ENCODE results near the gene DLX2. TPM values are rescaled to one million over a fixed set of nuclear protein-coding genes. Genes with fewer than 3 reads are reported as not detected.
"Not testable (repeated sequence)": the region's sequence is repeated elsewhere in the genome, so short reads cannot be mapped to it uniquely, and the experiment has no call there.

DLX2 gene
- polyA plus RNA-seq, 3 donors from 2014 or later: 0.10 to 0.37 TPM; not detected in 1

DNA sequence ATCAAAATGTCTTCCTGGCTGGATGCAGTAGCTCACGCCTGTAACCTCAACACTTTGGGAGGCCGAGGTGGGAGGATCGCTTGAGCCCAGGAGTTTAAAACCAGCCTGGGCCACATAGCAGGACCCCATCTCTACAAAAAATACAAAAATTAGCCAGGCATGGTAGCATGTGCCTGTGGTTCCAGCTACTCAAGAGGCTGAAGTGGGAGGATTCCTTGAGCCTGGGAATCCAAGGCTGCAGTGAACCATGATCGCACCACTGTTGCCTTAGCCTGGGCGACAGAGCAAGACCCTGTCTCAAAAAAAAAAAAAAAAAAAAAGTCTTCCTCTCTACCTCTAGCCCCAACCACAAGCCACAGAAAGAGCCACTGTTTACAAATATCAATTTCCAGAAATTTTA lies 42.6 kb downstream of the DLX2 start:
- not testable (repeated sequence) for H3K4me1 Mint-ChIP-seq; H3K27ac Mint-ChIP-seq; H3K9me3 Mint-ChIP-seq; DNase-seq; H3K27me3 Mint-ChIP-seq (ENCODE audit: low read depth in 3 of 3); H3K4me3 Mint-ChIP-seq
- H3K36me3 Mint-ChIP-seq: peaks cover 4 to 11% (median 5%) of the 10 kb centered on the region in 3 donors

DNA sequence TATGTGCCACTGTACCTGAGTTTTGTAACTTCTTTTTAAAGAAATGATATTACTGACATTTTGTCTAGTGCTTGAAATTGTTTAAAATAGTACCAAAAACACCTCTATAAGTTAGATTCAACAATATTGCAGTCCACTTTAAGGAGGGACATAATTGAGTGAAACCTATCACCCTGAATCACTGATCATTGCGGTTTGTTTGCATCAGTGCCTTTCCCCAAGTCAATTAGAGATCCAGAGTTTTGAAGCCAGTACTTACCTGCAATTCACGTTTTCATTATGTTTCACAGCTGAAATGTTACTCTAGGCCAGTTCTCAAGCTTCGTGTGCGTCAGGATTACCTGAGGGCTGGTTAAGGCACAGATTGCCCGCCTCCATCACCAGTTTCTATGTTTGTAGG lies 44.0 kb downstream of the DLX2 start:
- H3K9me3 Mint-ChIP-seq: no peaks in the 10 kb centered on the region
- no peak overlapping the region for H3K4me3 Mint-ChIP-seq
- peaks cover 0 to 5% (median 2%) of the 10 kb centered on the region in 3 donors for H3K27me3 Mint-ChIP-seq (ENCODE audit: low read depth in 3 of 3)
- H3K27ac Mint-ChIP-seq: no peak overlapping the region
- peaks cover 3 to 11% (median 4%) of the 10 kb centered on the region in 3 donors for H3K36me3 Mint-ChIP-seq
- DNase-seq: no peak
- no peaks in the 10 kb centered on the region for H3K4me1 Mint-ChIP-seq

DNA sequence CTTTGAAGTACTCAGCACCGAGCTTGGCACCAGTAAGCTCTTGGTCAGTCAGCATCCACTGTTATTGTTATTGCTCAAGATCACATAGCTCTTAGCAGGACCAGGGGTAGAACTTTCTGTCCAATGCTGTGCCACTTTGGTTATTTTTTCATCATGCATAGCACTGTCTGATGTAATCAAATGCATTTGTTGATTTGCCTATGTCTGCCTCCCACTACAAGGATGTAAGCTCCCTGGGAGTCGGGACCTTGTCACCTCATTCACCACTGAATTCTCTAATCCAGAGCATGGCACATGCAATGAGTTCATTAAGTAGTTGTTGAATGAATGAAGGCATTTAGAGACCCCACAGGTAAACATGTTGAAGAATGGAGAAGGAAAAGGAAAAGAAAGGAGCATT lies 46.4 kb downstream of the DLX2 start:
- Mint-ChIP-seq H3K36me3 (no peaks in the 10 kb centered on the region), H3K27ac (no peak overlapping the region), H3K4me3 (no peak overlapping the region), H3K9me3 (no peaks in the 10 kb centered on the region), H3K4me1 (no peaks in the 10 kb centered on the region), H3K27me3 (ENCODE audit: low read depth in 3 of 3) (peaks cover 0 to 6% (median 0%) of the 10 kb centered on the region in 3 donors)
- DNase-seq: no peak

DNA sequence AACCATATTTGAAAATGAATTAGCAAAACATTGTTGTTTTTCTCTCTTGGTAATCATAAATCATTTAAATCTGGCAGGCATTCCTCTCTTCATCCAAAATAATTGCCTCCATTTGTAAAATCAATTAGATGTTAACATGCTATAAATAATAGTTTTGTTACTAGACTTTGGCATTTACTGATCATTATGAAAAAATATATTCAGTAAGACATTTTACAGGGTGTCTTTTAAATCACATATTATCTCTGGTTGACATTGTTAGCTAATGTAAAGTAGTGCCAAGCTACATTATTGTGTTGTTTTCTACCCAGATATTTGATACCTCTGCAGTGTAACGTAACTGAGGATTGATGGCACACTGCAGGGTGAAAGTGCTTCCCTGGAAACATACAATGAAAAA lies 49.2 kb downstream of the DLX2 start:
- no peaks in the 10 kb centered on the region for H3K4me1 Mint-ChIP-seq
- H3K27ac Mint-ChIP-seq: no peak overlapping the region
- peaks cover 0 to 2% (median 2%) of the 10 kb centered on the region in 3 donors for H3K27me3 Mint-ChIP-seq (ENCODE audit: low read depth in 3 of 3)
- DNase-seq: no peak
- H3K4me3 Mint-ChIP-seq: no peak overlapping the region
- H3K36me3 Mint-ChIP-seq: no peaks in the 10 kb centered on the region
- H3K9me3 Mint-ChIP-seq: no peaks in the 10 kb centered on the region

GRCh38 chr2:172052000-172052983 lies 50.4 kb downstream of the DLX2 start:
- Mint-ChIP-seq H3K9me3 (no peaks in the 10 kb centered on the region), H3K27me3 (ENCODE audit: low read depth in 3 of 3) (peaks cover 0 to 2% (median 2%) of the 10 kb centered on the region in 3 donors), H3K4me1 (no peaks in the 10 kb centered on the region), H3K36me3 (no peaks in the 10 kb centered on the region), H3K27ac (no peak overlapping the region), H3K4me3 (no peak overlapping the region)
- no peak for DNase-seq

DNA sequence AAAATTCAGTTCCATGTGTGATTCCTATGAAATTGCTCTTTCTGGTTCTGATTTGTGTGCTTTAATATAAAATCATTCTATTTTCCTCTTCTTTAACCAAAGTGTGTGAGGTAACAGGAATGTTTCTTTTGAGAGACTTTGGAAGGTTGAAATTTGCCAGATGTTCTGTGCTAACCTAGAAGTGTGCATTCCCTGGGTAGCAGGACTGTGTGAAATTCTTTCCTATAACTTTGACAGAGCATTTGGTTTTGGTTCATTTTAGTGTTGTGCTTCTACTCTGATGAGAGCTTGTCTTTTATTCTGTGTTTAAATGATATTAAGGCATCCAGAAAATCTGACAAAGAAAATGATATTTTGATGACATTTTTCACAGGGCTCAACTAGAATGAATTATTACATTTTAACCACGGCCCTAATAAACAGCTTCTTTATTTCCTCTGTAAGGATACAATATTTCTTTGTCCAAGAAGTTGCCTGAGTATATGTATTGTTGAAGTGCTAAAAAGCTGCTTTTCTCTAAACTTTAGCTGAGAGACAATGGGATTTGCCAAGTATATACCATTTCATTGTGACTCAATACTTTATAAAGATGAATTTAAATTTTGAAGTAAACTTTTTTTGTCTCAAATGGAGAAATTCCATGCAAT lies 52.1 kb downstream of the DLX2 start:
- H3K4me1 Mint-ChIP-seq: no peaks in the 10 kb centered on the region
- no peak for DNase-seq
- peaks cover 0 to 2% (median 2%) of the 10 kb centered on the region in 3 donors for H3K27me3 Mint-ChIP-seq (ENCODE audit: low read depth in 3 of 3)
- no peaks in the 10 kb centered on the region for H3K36me3 Mint-ChIP-seq
- no peak overlapping the region for H3K27ac Mint-ChIP-seq
- no peak overlapping the region for H3K4me3 Mint-ChIP-seq
- H3K9me3 Mint-ChIP-seq: no peaks in the 10 kb centered on the region

DNA sequence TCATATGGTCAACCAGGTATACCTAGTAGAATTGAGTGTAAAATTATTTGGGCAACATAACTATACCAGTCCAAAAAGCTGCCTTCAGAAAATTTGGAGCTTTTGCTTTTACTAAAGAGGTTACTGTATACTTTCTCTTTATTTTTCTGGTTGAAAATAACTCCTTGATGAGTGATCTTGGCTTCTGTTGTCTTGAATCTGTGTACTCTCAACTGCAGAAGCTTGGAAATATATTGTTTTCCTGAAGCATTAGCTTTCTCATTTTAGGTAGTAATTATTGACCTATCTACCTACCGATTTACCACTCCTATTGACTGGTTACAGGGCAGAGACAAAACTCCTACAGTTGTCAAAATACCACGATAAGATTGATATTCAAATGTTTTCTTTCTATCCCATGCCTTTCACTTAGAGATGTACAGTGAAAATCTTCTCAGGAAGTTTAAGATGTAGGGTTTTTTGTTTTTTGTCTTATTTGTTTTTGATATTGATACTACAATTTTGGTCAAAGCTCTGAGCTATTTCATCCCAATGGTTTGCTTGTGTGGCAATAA lies 53.1 kb downstream of the DLX2 start:
- no peaks in the 10 kb centered on the region for H3K9me3 Mint-ChIP-seq
- no peak overlapping the region for H3K27ac Mint-ChIP-seq
- H3K4me3 Mint-ChIP-seq: no peak overlapping the region
- no peak for DNase-seq
- peaks cover 0 to 2% (median 2%) of the 10 kb centered on the region in 3 donors for H3K27me3 Mint-ChIP-seq (ENCODE audit: low read depth in 3 of 3)
- no peaks in the 10 kb centered on the region for H3K4me1 Mint-ChIP-seq
- H3K36me3 Mint-ChIP-seq: no peaks in the 10 kb centered on the region

Other genes starting within 250 kb of the DLX2 start
- gene SLC25A12, start 208.7 kb downstream of the DLX2 start, polyA plus RNA-seq: 10 to 100 TPM; 14.1 to 19.8 (median 19.2) TPM
- 100 to 1,000 TPM in 1 of 3 donors, 10 to 100 TPM in 2; 49.0 to 103 (median 70.6) TPM for gene HAT1, start 180.4 kb downstream of the DLX2 start, polyA plus RNA-seq
- gene METAP1D, start 102.9 kb downstream of the DLX2 start, polyA plus RNA-seq: 1 to 10 TPM in 1 of 3 donors, under 1 TPM in 1, not detected in 1; 0.46 to 2.2 TPM
- not detected for gene DLX1, start 17.4 kb downstream of the DLX2 start, polyA plus RNA-seq

Data from immature natural killer cell (primary cell).